ENCODE results near the gene XPA. TPM values are rescaled to one million over a fixed set of nuclear protein-coding genes. Genes with fewer than 3 reads are reported as not detected.

Gene XPA
- total RNA-seq, 1 donor from 2014 or later = 8.9 TPM

- no peaks in the 10 kb centered on the region for H3K4me1 ChIP-seq (ENCODE audit: control insufficient read depth in 3 of 3, insufficient read depth in 3 of 3, low read length in 3 of 3)
- no peak overlapping the region for H3K9ac ChIP-seq (ENCODE audit: low read depth in 1 of 3, low read length in 3 of 3)
- peaks cover 0 to 9% (median 0%) of the 10 kb centered on the region in 3 donors for H3K27me3 ChIP-seq (ENCODE audit: control insufficient read depth in 3 of 3, insufficient read depth in 3 of 3, low read length in 3 of 3)
- no peaks in the 10 kb centered on the region for H3K36me3 ChIP-seq (ENCODE audit: control insufficient read depth in 3 of 3, insufficient read depth in 3 of 3, low read length in 3 of 3)
- H3K9me3 ChIP-seq (ENCODE audit: control insufficient read depth in 3 of 3, low read length in 3 of 3) = peaks cover 0 to 2% (median 2%) of the 10 kb centered on the region in 3 donors
- no peak overlapping the region for H3K4me3 ChIP-seq (ENCODE audit: low read length in 3 of 3)
- no peak overlapping the region for H3K27ac ChIP-seq (ENCODE audit: low read depth, low read length)
These were observed 29.6 kb upstream of the XPA start for GRCh38 chr9:97726716-97727115.

- H3K4me1 ChIP-seq (ENCODE audit: control insufficient read depth in 3 of 3, insufficient read depth in 3 of 3, low read length in 3 of 3) = no peaks in the 10 kb centered on the region
- H3K9ac ChIP-seq (ENCODE audit: low read depth in 1 of 3, low read length in 3 of 3) = no peak overlapping the region
- peaks cover 0 to 4% (median 0%) of the 10 kb centered on the region in 3 donors for H3K9me3 ChIP-seq (ENCODE audit: control insufficient read depth in 3 of 3, low read length in 3 of 3)
- no peak overlapping the region for H3K4me3 ChIP-seq (ENCODE audit: low read length in 3 of 3)
- H3K27me3 ChIP-seq (ENCODE audit: control insufficient read depth in 3 of 3, insufficient read depth in 3 of 3, low read length in 3 of 3) = peaks cover 0 to 6% (median 0%) of the 10 kb centered on the region in 3 donors
- no peak overlapping the region for H3K27ac ChIP-seq (ENCODE audit: low read depth, low read length)
- no peaks in the 10 kb centered on the region for H3K36me3 ChIP-seq (ENCODE audit: control insufficient read depth in 3 of 3, insufficient read depth in 3 of 3, low read length in 3 of 3)
These were observed 26.7 kb upstream of the XPA start for GRCh38 chr9:97723819-97724218.

- Histone ChIP-seq H3K9me3 (ENCODE audit: control insufficient read depth in 3 of 3, low read length in 3 of 3) (peaks cover 0 to 2% (median 0%) of the 10 kb centered on the region in 3 donors), H3K9ac (ENCODE audit: low read depth in 1 of 3, low read length in 3 of 3) (no peak overlapping the region), H3K27me3 (ENCODE audit: control insufficient read depth in 3 of 3, insufficient read depth in 3 of 3, low read length in 3 of 3) (peaks cover 0 to 6% (median 0%) of the 10 kb centered on the region in 3 donors), H3K4me3 (ENCODE audit: low read length in 3 of 3) (no peak overlapping the region), H3K4me1 (ENCODE audit: control insufficient read depth in 3 of 3, insufficient read depth in 3 of 3, low read length in 3 of 3) (no peaks in the 10 kb centered on the region), H3K36me3 (ENCODE audit: control insufficient read depth in 3 of 3, insufficient read depth in 3 of 3, low read length in 3 of 3) (no peaks in the 10 kb centered on the region), H3K27ac (ENCODE audit: low read depth, low read length) (no peak overlapping the region)
These were observed 25.2 kb upstream of the XPA start for GRCh38 chr9:97722331-97722730.

- H3K4me1 ChIP-seq (ENCODE audit: control insufficient read depth in 3 of 3, insufficient read depth in 3 of 3, low read length in 3 of 3) = no peaks in the 10 kb centered on the region
- peaks cover 0 to 6% (median 0%) of the 10 kb centered on the region in 3 donors for H3K27me3 ChIP-seq (ENCODE audit: control insufficient read depth in 3 of 3, insufficient read depth in 3 of 3, low read length in 3 of 3)
These were observed 24.3 kb upstream of the XPA start for GRCh38 chr9:97721396-97721795.

GRCh38 chr9:97717866-97718265, 20.7 kb upstream of the XPA start:
- Histone ChIP-seq H3K4me3 (ENCODE audit: low read length in 3 of 3) (no peak overlapping the region), H3K36me3 (ENCODE audit: control insufficient read depth in 3 of 3, insufficient read depth in 3 of 3, low read length in 3 of 3) (no peaks in the 10 kb centered on the region), H3K9me3 (ENCODE audit: control insufficient read depth in 3 of 3, low read length in 3 of 3) (peaks cover 0 to 2% (median 0%) of the 10 kb centered on the region in 3 donors), H3K27me3 (ENCODE audit: control insufficient read depth in 3 of 3, insufficient read depth in 3 of 3, low read length in 3 of 3) (no peaks in the 10 kb centered on the region), H3K4me1 (ENCODE audit: control insufficient read depth in 3 of 3, insufficient read depth in 3 of 3, low read length in 3 of 3) (no peaks in the 10 kb centered on the region), H3K9ac (ENCODE audit: low read depth in 1 of 3, low read length in 3 of 3) (no peak overlapping the region), H3K27ac (ENCODE audit: low read depth, low read length) (no peak overlapping the region)

More at GRCh38 chr9:97721396-97721795, 24.3 kb upstream of the XPA start:
- no peak overlapping the region for H3K4me3 ChIP-seq (ENCODE audit: low read length in 3 of 3)
- H3K9ac ChIP-seq (ENCODE audit: low read depth in 1 of 3, low read length in 3 of 3) = no peak overlapping the region
- H3K36me3 ChIP-seq (ENCODE audit: control insufficient read depth in 3 of 3, insufficient read depth in 3 of 3, low read length in 3 of 3) = no peaks in the 10 kb centered on the region
- H3K27ac ChIP-seq (ENCODE audit: low read depth, low read length) = no peak overlapping the region
- peaks cover 0 to 2% (median 0%) of the 10 kb centered on the region in 3 donors for H3K9me3 ChIP-seq (ENCODE audit: control insufficient read depth in 3 of 3, low read length in 3 of 3)

- H3K9ac ChIP-seq (ENCODE audit: low read depth in 1 of 3, low read length in 3 of 3) = no peak overlapping the region
- H3K36me3 ChIP-seq (ENCODE audit: control insufficient read depth in 3 of 3, insufficient read depth in 3 of 3, low read length in 3 of 3) = no peaks in the 10 kb centered on the region
- no peaks in the 10 kb centered on the region for H3K9me3 ChIP-seq (ENCODE audit: control insufficient read depth in 3 of 3, low read length in 3 of 3)
- H3K27me3 ChIP-seq (ENCODE audit: control insufficient read depth in 3 of 3, insufficient read depth in 3 of 3, low read length in 3 of 3) = peaks cover 7% of the 10 kb centered on the region in 3 donors
- peaks cover 0 to 4% (median 0%) of the 10 kb centered on the region in 3 donors for H3K4me1 ChIP-seq (ENCODE audit: control insufficient read depth in 3 of 3, insufficient read depth in 3 of 3, low read length in 3 of 3)
- no peak overlapping the region for H3K4me3 ChIP-seq (ENCODE audit: low read length in 3 of 3)
- H3K27ac ChIP-seq (ENCODE audit: low read depth, low read length) = no peak overlapping the region
These were observed 17.3 kb upstream of the XPA start for GRCh38 chr9:97714435-97714834.

- Histone ChIP-seq H3K27ac (ENCODE audit: low read depth, low read length) (no peak overlapping the region), H3K9ac (ENCODE audit: low read depth in 1 of 3, low read length in 3 of 3) (no peak overlapping the region), H3K4me3 (ENCODE audit: low read length in 3 of 3) (no peak overlapping the region)
These were observed 14.1 kb upstream of the XPA start for GRCh38 chr9:97711223-97711626.

GRCh38 chr9:97710356-97711222, 13.4 kb upstream of the XPA start:
- Histone ChIP-seq H3K9me3 (ENCODE audit: control insufficient read depth in 3 of 3, low read length in 3 of 3) (no peaks in the 10 kb centered on the region), H3K4me1 (ENCODE audit: control insufficient read depth in 3 of 3, insufficient read depth in 3 of 3, low read length in 3 of 3) (peaks cover 0 to 4% (median 0%) of the 10 kb centered on the region in 3 donors), H3K27me3 (ENCODE audit: control insufficient read depth in 3 of 3, insufficient read depth in 3 of 3, low read length in 3 of 3) (peaks cover 7 to 14% (median 7%) of the 10 kb centered on the region in 3 donors), H3K9ac (ENCODE audit: low read depth in 1 of 3, low read length in 3 of 3) (no peak overlapping the region), H3K27ac (ENCODE audit: low read depth, low read length) (no peak overlapping the region), H3K4me3 (ENCODE audit: low read length in 3 of 3) (no peak overlapping the region), H3K36me3 (ENCODE audit: control insufficient read depth in 3 of 3, insufficient read depth in 3 of 3, low read length in 3 of 3) (no peaks in the 10 kb centered on the region)

More at GRCh38 chr9:97711223-97711626, 14.1 kb upstream of the XPA start:
- H3K36me3 ChIP-seq (ENCODE audit: control insufficient read depth in 3 of 3, insufficient read depth in 3 of 3, low read length in 3 of 3) = no peaks in the 10 kb centered on the region
- peaks cover 0 to 4% (median 0%) of the 10 kb centered on the region in 3 donors for H3K4me1 ChIP-seq (ENCODE audit: control insufficient read depth in 3 of 3, insufficient read depth in 3 of 3, low read length in 3 of 3)
- no peaks in the 10 kb centered on the region for H3K9me3 ChIP-seq (ENCODE audit: control insufficient read depth in 3 of 3, low read length in 3 of 3)
- H3K27me3 ChIP-seq (ENCODE audit: control insufficient read depth in 3 of 3, insufficient read depth in 3 of 3, low read length in 3 of 3) = peaks cover 7 to 14% (median 7%) of the 10 kb centered on the region in 3 donors

GRCh38 chr9:97706246-97706645, 9.1 kb upstream of the XPA start:
- Histone ChIP-seq H3K9ac (ENCODE audit: low read depth in 1 of 3, low read length in 3 of 3) (no peak overlapping the region), H3K9me3 (ENCODE audit: control insufficient read depth in 3 of 3, low read length in 3 of 3) (no peaks in the 10 kb centered on the region), H3K27ac (ENCODE audit: low read depth, low read length) (no peak overlapping the region), H3K4me1 (ENCODE audit: control insufficient read depth in 3 of 3, insufficient read depth in 3 of 3, low read length in 3 of 3) (peaks cover 0 to 4% (median 0%) of the 10 kb centered on the region in 3 donors), H3K36me3 (ENCODE audit: control insufficient read depth in 3 of 3, insufficient read depth in 3 of 3, low read length in 3 of 3) (no peaks in the 10 kb centered on the region), H3K4me3 (ENCODE audit: low read length in 3 of 3) (no peak overlapping the region), H3K27me3 (ENCODE audit: control insufficient read depth in 3 of 3, insufficient read depth in 3 of 3, low read length in 3 of 3) (peaks cover 4 to 9% (median 5%) of the 10 kb centered on the region in 3 donors)

- Histone ChIP-seq H3K9me3 (ENCODE audit: control insufficient read depth in 3 of 3, low read length in 3 of 3) (no peaks in the 10 kb centered on the region), H3K4me3 (ENCODE audit: low read length in 3 of 3) (no peak overlapping the region), H3K27me3 (ENCODE audit: control insufficient read depth in 3 of 3, insufficient read depth in 3 of 3, low read length in 3 of 3) (peaks cover 0 to 6% (median 0%) of the 10 kb centered on the region in 3 donors), H3K36me3 (ENCODE audit: control insufficient read depth in 3 of 3, insufficient read depth in 3 of 3, low read length in 3 of 3) (no peaks in the 10 kb centered on the region), H3K4me1 (ENCODE audit: control insufficient read depth in 3 of 3, insufficient read depth in 3 of 3, low read length in 3 of 3) (no peaks in the 10 kb centered on the region), H3K27ac (ENCODE audit: low read depth, low read length) (no peak overlapping the region), H3K9ac (ENCODE audit: low read depth in 1 of 3, low read length in 3 of 3) (no peak overlapping the region)
These were observed 8.3 kb upstream of the XPA start for GRCh38 chr9:97705354-97705950.
